Bronchial epithelial cell (primary cell): ENCODE results near the gene ADSS1. TPM values are rescaled to one million over a fixed set of nuclear protein-coding genes. Genes with fewer than 3 reads are reported as not detected.

Source experiments
- DNase-seq: peaks from one replicate; pipeline ENCODE4 v3.0.0-alpha.2; 2010; ENCODE audit warnings: low read depth
- FAIRE-seq: peaks from 2 replicates; lab custom pipeline; 2011; peaks lifted over from hg19 to GRCh38; lab: Jason Lieb, UNC
- H3K27me3 ChIP-seq: 2 replicates; pipeline ENCODE4 v1.5.1; 2011; ENCODE audit warnings: low read length; ENCODE audit not compliant: control insufficient read depth, insufficient read depth
- H3K36me3 ChIP-seq: 2 replicates; pipeline ENCODE4 v1.5.1; 2011; ENCODE audit warnings: low read length; ENCODE audit not compliant: control insufficient read depth, insufficient read depth
- H3K4me3 ChIP-seq: 2 replicates; pipeline ENCODE4 v1.5.1; 2011; ENCODE audit warnings: mild to moderate bottlenecking, low read depth, low read length, control low read depth
- total RNA-seq: library from RNA; depleted of rRNA; stranded (reverse); fragments of >200 nt; gene quantifications from 2 replicates; pipeline ENCODE4 v1.2.1, GENCODE V29; 2014
- TF ChIP-seq, protein P1 (sequence below): IDR thresholded peaks from 2 replicates; pipeline ENCODE4 v1.5.1; 2011; ENCODE audit warnings: mild to moderate bottlenecking, moderate library complexity, low read length, control low read depth, inconsistent platforms; ENCODE audit not compliant: insufficient read depth, severe bottlenecking

The ADSS1 gene
- total RNA-seq, 1 donor from 2014 or later, result 18.2 TPM

DNA sequence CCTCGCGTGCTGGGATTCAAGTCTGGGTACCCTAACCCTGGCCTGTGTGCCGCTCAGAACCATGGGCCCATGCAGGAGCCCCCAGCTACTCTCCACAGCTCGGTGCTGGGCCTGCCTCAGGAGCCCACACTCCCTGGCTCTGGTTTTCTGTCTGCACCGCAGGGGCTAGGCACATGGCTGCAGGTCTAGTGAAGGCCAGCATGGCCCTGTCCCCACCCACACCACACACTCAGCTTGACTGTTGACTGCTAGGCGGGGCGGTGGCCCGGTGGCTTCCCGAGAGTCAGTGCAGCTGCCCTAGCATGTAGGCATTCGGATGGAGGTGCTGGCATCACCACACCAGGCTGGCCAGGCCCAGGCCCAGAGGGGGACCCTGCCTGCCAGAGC is 26.7 kb upstream of the ADSS1 start:
- DNase-seq (no peak), FAIRE-seq (no peak)
- Histone ChIP-seq H3K36me3 (peaks cover 39% of the 10 kb centered on the region), H3K4me3 (no peak overlapping the region), H3K27me3 (no peaks in the 10 kb centered on the region)
- TF ChIP-seq, protein P1, sequence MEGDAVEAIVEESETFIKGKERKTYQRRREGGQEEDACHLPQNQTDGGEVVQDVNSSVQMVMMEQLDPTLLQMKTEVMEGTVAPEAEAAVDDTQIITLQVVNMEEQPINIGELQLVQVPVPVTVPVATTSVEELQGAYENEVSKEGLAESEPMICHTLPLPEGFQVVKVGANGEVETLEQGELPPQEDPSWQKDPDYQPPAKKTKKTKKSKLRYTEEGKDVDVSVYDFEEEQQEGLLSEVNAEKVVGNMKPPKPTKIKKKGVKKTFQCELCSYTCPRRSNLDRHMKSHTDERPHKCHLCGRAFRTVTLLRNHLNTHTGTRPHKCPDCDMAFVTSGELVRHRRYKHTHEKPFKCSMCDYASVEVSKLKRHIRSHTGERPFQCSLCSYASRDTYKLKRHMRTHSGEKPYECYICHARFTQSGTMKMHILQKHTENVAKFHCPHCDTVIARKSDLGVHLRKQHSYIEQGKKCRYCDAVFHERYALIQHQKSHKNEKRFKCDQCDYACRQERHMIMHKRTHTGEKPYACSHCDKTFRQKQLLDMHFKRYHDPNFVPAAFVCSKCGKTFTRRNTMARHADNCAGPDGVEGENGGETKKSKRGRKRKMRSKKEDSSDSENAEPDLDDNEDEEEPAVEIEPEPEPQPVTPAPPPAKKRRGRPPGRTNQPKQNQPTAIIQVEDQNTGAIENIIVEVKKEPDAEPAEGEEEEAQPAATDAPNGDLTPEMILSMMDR, result no peak

GRCh38 chr14:104697892-104698583 is 26.0 kb upstream of the ADSS1 start:
- peaks cover 39% of the 10 kb centered on the region for H3K36me3 ChIP-seq
- no peak for FAIRE-seq
- no peak overlapping the region for H3K4me3 ChIP-seq
- TF ChIP-seq, protein P1, result no peak
- no peaks in the 10 kb centered on the region for H3K27me3 ChIP-seq
- no peak for DNase-seq

DNA sequence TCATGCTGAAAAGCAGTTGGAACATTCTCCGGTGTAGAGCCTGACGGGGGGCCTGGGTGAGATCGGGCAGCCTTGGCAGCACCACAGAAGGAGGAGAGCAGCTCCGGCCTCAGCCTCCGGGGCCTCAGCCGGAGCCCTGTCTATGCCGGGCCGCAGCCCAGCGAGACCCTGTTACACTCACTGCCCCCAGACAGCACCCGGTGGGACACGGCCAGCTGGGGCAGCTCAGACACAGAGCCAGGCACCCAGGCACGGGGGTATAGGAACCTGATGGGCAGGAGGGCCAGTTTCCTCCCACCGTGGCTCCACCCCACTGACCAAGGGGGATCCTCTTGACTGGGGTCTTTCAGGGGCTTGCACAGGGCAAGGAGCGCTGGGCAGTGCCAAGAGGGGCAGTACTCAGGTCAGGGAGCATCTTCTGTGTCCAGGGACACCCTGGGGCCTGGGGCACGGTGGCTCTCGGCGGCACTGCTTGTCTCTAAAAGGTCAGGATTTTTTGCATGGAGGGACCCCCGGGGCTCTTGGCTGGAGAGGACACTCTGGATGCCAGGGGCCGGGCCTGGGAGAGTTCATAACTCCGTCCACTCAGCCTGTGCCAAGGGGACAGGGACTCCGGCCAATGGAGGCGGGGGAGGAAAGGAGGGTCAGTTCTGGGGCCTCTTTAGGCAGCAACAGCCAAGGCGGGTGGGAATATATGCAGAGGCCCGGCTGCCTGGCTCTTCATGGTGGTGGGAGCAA is 25.2 kb upstream of the ADSS1 start:
- TF ChIP-seq, protein P1, result no peak
- H3K36me3 ChIP-seq, result peaks cover 41% of the 10 kb centered on the region
- H3K27me3 ChIP-seq, result no peaks in the 10 kb centered on the region
- no peak for FAIRE-seq
- H3K4me3 ChIP-seq, result no peak overlapping the region
- DNase-seq, result no peak

GRCh38 chr14:104699426-104699748 is 24.6 kb upstream of the ADSS1 start:
- FAIRE-seq, result no peak
- peaks cover 40% of the 10 kb centered on the region for H3K36me3 ChIP-seq

GRCh38 chr14:104700225-104700651 is 23.8 kb upstream of the ADSS1 start:
- no peak for FAIRE-seq
- DNase-seq, result no peak
- Histone ChIP-seq H3K36me3 (peaks cover 37% of the 10 kb centered on the region), H3K4me3 (no peak overlapping the region), H3K27me3 (no peaks in the 10 kb centered on the region)
- TF ChIP-seq, protein P1, result no peak

More at GRCh38 chr14:104699426-104699748, 24.6 kb upstream of the ADSS1 start:
- H3K27me3 ChIP-seq, result no peaks in the 10 kb centered on the region
- H3K4me3 ChIP-seq, result no peak overlapping the region
- TF ChIP-seq, protein P1, result no peak
- no peak for DNase-seq
